ENCODE results near the gene SMR3A. TPM values are rescaled to one million over a fixed set of nuclear protein-coding genes. Genes with fewer than 3 reads are reported as not detected.

The SMR3A gene
- total RNA-seq = not detected in 2 replicates

GRCh38 chr4:70360460-70360859 is at the start of gene SMR3A:
SMR3A (plus strand) TSS chr4:70360760; CDS start chr4:70362116, 1,356 bp downstream.
- intact Hi-C loops (cut with micrococcal nuclease) = no loop called here

GRCh38 chr4:70313736-70314135 is 46.8 kb upstream of the SMR3A start:
- intact Hi-C loops (cut with micrococcal nuclease) = no loop called here

DNA sequence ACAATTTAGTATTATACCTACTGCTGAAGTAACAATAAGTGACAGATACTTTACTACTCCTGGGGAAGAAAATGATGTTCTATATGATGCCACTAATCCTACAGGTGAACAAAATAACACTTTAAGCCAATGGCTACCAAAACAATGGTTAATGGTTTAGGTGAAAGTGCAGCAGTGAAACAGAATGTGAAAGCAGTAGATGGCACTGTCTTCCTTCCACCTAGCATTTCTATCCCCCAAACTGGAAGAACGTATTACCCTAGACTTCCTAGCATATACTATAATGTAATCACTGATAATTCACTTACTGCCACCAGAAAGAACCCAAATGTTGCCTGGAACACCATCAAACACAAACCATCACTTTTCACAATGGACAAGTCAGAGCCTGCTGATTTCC is 44.6 kb upstream of the SMR3A start:
- intact Hi-C loops (cut with micrococcal nuclease) = no loop called here

GRCh38 chr4:70326052-70326451 is 34.5 kb upstream of the SMR3A start:
- intact Hi-C loops (cut with micrococcal nuclease) = no loop called here

DNA sequence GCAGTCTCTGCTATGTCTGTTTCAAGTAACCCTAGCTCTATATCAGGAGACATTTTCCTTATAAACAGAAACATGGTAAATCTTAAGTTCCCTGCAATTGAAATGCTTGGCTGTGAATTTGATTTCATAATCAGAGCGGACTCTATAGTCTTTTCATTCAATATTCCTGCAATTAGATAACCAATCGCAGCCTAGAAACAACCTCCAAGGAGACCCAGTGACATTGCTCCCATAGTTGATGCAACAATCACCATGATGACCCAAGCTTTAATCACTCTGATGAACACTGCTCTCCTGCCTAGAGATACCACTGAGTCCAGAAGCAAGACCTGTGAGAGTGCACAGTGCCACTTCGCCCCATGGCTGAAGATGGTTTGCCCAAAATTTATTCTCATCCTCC is 25.9 kb upstream of the SMR3A start, which contains the start of gene CABS1:
CABS1 (plus strand) TSS at position 301 of the 400 bp plus-strand sequence; CDS start at position 360, 59 bp downstream.
- intact Hi-C loops (cut with micrococcal nuclease) = no loop called here

GRCh38 chr4:70336043-70336442 is 24.5 kb upstream of the SMR3A start:
- intact Hi-C loops (cut with micrococcal nuclease) = no loop called here

DNA sequence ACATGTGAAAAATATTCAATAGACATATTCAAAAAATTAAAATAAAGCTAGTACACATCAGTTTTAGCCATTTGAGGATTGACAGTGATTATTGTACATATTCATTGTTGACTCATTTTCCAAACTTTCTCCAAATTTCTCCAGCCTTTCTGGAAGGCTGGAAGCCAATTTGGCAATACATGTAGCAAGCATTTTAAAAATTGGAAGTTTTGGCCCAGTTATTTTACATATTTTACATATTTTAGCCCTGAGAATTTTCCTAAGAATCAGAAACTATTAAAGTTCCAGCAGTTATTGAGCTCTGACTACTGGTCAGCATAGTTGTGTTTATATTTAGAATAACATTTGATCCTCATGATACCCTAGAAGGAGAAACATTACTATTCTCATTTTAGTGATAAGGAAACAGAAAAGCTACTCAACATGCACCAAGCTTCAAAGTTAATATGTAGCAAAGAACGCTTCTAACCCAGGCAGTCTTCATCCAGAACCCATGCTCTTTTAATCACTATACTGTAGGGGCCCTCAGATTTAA is 22.6 kb upstream of the SMR3A start:
- intact Hi-C loops (cut with micrococcal nuclease) = no loop called here

DNA sequence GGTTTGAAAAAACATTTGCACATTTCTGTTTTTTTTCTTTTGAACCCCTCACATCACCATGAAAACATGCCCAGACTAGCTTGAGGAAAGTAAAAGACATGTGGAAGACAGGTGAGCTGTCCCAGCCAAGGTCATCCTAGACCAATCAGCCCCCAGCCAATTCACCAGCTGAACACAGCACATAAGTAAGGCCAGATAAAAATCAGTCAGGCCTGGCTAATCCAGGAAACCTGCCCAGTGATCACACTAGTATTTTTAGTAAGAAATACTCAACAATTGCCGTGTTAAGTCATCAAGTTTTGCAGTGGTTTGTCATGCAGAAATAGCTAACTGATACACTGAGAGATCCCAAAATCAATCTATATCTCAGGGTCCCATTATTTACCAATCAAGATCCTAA is 4.4 kb upstream of the SMR3A start:
- intact Hi-C loops (cut with micrococcal nuclease) = no loop called here

- intact Hi-C loops (cut with micrococcal nuclease) = no loop called here
These were observed 1.4 kb upstream of the SMR3A start for GRCh38 chr4:70359115-70359661.

DNA sequence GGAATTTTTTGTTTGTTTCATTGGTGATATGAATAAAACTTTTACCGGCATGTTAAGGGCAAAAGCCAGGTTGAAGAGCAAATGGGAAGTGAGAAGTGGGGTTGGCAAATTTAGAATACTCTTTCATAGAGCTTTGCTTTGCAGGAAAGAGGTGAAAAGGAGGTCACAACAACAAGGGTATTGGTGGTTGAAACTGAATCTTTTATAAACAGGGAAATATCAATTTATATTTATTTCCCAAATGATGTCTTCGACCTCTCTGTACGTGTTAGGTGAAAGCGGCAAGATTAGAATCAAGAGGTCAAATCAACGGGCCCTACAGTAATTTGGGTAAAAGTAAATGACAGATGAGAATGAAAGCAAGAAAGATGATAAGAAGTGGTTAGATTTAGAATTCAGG is 3.4 kb downstream of the SMR3A start:
- intact Hi-C loops (cut with micrococcal nuclease) = no loop called here

GRCh38 chr4:70365479-70365878 is 4.9 kb downstream of the SMR3A start:
- intact Hi-C loops (cut with micrococcal nuclease) = no loop called here

DNA sequence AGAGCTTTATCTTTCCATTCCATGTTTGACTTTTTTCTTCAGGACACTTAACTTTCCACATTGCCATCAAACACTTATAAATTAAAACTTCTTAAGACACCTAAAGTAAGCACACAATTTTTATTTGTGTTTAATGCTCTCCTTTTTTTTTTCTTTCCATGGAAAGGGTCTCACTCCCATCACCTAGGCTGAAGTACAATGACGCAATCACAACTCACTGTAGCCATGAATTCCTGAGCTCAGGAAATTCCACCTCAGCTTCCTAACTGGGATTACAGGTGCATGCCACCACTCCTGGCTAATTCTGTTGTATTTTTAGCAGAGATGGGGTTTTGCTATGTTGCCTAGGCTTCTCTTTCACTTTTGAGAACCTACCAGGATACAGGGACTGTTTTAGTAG is 7.3 kb downstream of the SMR3A start:
- intact Hi-C loops (cut with micrococcal nuclease) = no loop called here

DNA sequence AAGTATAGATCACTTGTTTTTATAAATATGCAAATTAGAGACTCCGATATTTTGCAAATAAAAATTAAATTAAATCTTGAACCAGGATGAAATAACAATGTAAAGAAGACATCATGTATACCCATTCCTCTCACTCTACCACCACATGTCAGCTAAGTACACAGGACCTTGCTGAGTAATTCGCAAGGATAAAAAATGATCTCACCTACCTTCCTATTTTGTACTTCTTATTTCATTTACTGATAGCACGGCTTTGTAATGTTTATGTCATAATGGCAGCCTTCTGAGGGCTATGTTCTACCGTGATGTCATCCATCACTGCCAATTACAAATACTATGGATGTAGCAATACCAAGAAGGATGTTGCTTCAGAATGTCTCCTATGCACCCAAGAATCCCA is 11.4 kb downstream of the SMR3A start:
- intact Hi-C loops (cut with micrococcal nuclease) = no loop called here

DNA sequence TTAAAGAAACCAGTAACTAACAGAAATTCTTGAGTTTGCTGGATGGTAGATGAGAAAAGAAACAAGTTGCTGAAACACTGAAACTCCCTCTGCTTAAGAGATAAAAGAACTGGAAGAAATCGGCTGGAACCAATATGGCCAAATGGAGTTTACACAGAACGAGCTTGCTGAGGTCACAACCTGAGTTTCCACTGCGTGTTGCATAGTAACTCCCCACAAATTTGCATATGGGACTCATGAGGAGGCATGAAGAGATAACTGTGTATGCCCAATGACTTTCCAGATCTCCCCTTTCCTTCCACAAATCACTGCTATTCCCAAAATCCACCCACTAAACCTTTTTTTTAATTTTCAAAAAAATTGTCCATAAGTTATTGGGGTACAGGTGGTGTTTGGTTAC is 12.2 kb downstream of the SMR3A start:
- intact Hi-C loops (cut with micrococcal nuclease) = no loop called here

- intact Hi-C loops (cut with micrococcal nuclease) = no loop called here
These were observed 20.0 kb downstream of the SMR3A start for GRCh38 chr4:70380578-70380977.

DNA sequence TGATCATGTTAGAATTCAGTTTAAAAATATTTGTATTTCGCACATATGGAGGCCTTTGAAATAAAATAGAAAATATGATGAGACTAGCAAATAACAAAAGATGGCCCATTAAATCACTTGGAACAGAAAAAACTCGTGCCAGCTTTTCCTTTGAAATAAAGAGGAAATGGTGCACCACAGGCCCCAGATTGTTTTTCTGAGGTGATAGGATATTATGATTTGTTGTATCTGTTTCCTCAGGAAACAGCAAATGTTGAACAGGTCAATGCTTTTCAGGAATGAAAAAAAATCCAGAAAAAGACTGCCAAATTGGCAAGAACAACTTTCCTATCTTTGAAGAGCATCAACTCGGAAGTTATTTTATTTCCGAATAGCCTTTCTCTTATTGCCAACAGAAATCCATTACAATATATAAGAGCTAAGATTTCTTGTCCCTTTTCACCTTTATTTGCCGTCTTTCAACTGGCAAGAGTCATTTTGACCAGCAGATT is 22.2 kb downstream of the SMR3A start, which contains the start of gene SMR3B:
SMR3B (plus strand) TSS at position 441 of the 491 bp plus-strand sequence. CDS start 1,380 bp downstream, outside the sequence.
- intact Hi-C loops (cut with micrococcal nuclease) = no loop called here

DNA sequence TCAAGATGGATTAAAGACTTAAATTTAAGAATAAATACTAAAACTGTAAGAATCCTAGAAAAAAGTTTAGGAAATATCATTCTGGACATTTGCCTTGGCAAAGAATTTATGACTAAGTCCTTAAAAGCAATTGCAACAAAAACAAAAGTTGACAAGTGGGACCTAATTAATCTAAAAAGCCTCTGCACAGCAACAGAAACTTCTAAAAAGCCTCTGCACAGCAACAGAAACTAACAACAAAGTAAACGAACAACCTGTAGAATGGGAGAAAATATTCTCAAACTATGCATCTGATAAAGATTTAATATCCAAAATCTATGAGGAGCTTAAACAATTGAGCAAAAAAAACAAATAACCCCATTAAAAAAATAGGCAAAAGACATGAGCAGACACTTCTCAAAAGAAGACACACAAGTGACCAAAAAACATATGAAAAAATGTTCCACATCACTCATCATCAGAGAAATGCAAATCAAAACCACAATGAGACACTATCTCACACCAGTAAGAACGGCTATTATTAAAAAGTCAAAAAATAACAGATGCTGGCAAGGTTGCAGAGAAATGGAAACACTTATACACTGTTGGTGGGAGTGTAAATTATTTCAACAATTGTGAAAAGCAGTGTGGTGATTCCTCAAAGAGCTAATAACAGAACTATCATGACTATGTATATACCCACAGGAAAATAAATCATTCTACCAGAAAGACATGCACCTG is 31.7 kb downstream of the SMR3A start:
- intact Hi-C loops (cut with micrococcal nuclease) = no loop called here

GRCh38 chr4:70397580-70397979 is 37.0 kb downstream of the SMR3A start, which contains the start of gene OPRPN:
OPRPN (plus strand) TSS chr4:70397940; CDS start chr4:70399286, 1,346 bp downstream.
- intact Hi-C loops (cut with micrococcal nuclease) = no loop called here

- intact Hi-C loops (cut with micrococcal nuclease) = no loop called here
These were observed 38.8 kb downstream of the SMR3A start for GRCh38 chr4:70399319-70399718.

- intact Hi-C loops (cut with micrococcal nuclease) = no loop called here
These were observed 42.2 kb downstream of the SMR3A start for GRCh38 chr4:70402762-70403161.

- intact Hi-C loops (cut with micrococcal nuclease) = no loop called here
These were observed 45.2 kb downstream of the SMR3A start for GRCh38 chr4:70405765-70406164.
